SK-N-SH treated with all-trans-retinoic acid at 6 μM for 48 hours (cell line): ENCODE measurements around the gene INAVA.

Source experiments
- ATAC-seq: fragments of 200-7000 bp; cut with Tn5 transposase; 3 replicates; pipeline ENCODE4 v1.9.1; 2020; ENCODE audit warnings: mild to moderate bottlenecking, moderate library complexity
- ARNTL ChIP-seq: fragments of 450-650 bp; formaldehyde crosslinking; IDR thresholded peaks from 2 replicates; pipeline ENCODE4 v1.5.0; 2020; ENCODE audit warnings: low read depth, mild to moderate bottlenecking, moderate library complexity, borderline replicate concordance
- CSDC2 ChIP-seq: fragments of 250-450 bp; sonication (Bioruptor Pico); IDR thresholded peaks from 2 replicates; pipeline ENCODE4 v1.5.0; 2020; ENCODE audit warnings: mild to moderate bottlenecking, moderate library complexity
- ESRRG ChIP-seq: fragments of 250-450 bp; sonication (Bioruptor Pico); IDR thresholded peaks from 2 replicates; pipeline ENCODE4 v1.6.1; 2021; ENCODE audit warnings: mild to moderate bottlenecking
- ISL1 ChIP-seq: fragments of 250-450 bp; sonication (Bioruptor Pico); IDR thresholded peaks from 2 replicates; pipeline ENCODE4 v2.1.2; 2022; ENCODE audit warnings: mild to moderate bottlenecking, moderate library complexity
- OSR1 ChIP-seq: fragments of 250-450 bp; sonication (Bioruptor Pico); IDR thresholded peaks from 2 replicates; pipeline ENCODE4 v1.8.0; 2022; ENCODE audit warnings: moderate library complexity, mild to moderate bottlenecking, inconsistent platforms
- PATZ1 ChIP-seq: fragments of 250-450 bp; sonication (Bioruptor Pico); IDR thresholded peaks from 2 replicates; pipeline ENCODE4 v1.8.0; 2020; ENCODE audit warnings: mild to moderate bottlenecking, moderate library complexity, borderline replicate concordance
- POU6F1 ChIP-seq: fragments of 250-450 bp; sonication (Bioruptor Pico); IDR thresholded peaks from 2 replicates; pipeline ENCODE4 v1.8.0; 2021; ENCODE audit warnings: low read depth, mild to moderate bottlenecking, moderate library complexity, borderline replicate concordance
- PPARA ChIP-seq: fragments of 250-450 bp; sonication (Bioruptor Pico); IDR thresholded peaks from 2 replicates; pipeline ENCODE4 v1.5.0; 2020; ENCODE audit warnings: mild to moderate bottlenecking, borderline replicate concordance
- RARB ChIP-seq: fragments of 250-450 bp; sonication (Bioruptor Pico); IDR thresholded peaks from 2 replicates; pipeline ENCODE4 v1.8.0; 2021; ENCODE audit warnings: mild to moderate bottlenecking, moderate library complexity
- SNAI2 ChIP-seq: fragments of 250-450 bp; sonication (Bioruptor Pico); IDR thresholded peaks from 2 replicates; pipeline ENCODE4 v1.5.0; 2020; ENCODE audit warnings: mild to moderate bottlenecking, moderate library complexity
- TCF4 ChIP-seq: fragments of 250-450 bp; sonication (Bioruptor Pico); IDR thresholded peaks from 2 replicates; pipeline ENCODE4 v1.8.0; 2021; ENCODE audit warnings: mild to moderate bottlenecking, moderate library complexity, borderline replicate concordance
- TOX ChIP-seq: fragments of 250-450 bp; sonication (Bioruptor Pico); IDR thresholded peaks from 2 replicates; pipeline ENCODE4 v1.8.0; 2021; ENCODE audit warnings: mild to moderate bottlenecking, moderate library complexity, borderline replicate concordance
- TSHZ2 ChIP-seq: fragments of 250-450 bp; sonication (Bioruptor Pico); IDR thresholded peaks from 2 replicates; pipeline ENCODE4 v1.5.0; 2020; ENCODE audit warnings: mild to moderate bottlenecking, moderate library complexity
- ZC3H10 ChIP-seq: fragments of 250-450 bp; sonication (Bioruptor Pico); IDR thresholded peaks from 2 replicates; pipeline ENCODE4 v1.5.1; 2021; ENCODE audit warnings: mild to moderate bottlenecking, moderate library complexity
- ZFP3 ChIP-seq: fragments of 250-450 bp; sonication (Bioruptor Pico); IDR thresholded peaks from 2 replicates; pipeline ENCODE4 v1.5.0; 2020; ENCODE audit warnings: mild to moderate bottlenecking, moderate library complexity
- ZFP30 ChIP-seq: fragments of 450-650 bp; formaldehyde crosslinking; IDR thresholded peaks from 2 replicates; pipeline ENCODE4 v1.5.0; 2022; ENCODE audit warnings: mild to moderate bottlenecking, moderate library complexity
- ZNF565 ChIP-seq: fragments of 450-650 bp; formaldehyde crosslinking; conservative IDR thresholded peaks from 2 replicates; pipeline ENCODE4 v1.5.0; 2020; ENCODE audit warnings: low read depth, mild to moderate bottlenecking, moderate library complexity
- ZNF70 ChIP-seq: fragments of 450-650 bp; formaldehyde crosslinking; IDR thresholded peaks from 2 replicates; pipeline ENCODE4 v1.5.0; 2020; ENCODE audit warnings: mild to moderate bottlenecking, moderate library complexity
- ZNF8 ChIP-seq: fragments of 450-650 bp; formaldehyde crosslinking; IDR thresholded peaks from 2 replicates; pipeline ENCODE4 v1.5.0; 2020; ENCODE audit warnings: mild to moderate bottlenecking, moderate library complexity

INAVA gene

GRCh38 chr1:200861937-200862647 is 32.6 kb upstream of the INAVA start:
- TF ChIP-seq PPARA (CRISPR knock-in tag) (no peak), ISL1 (no peak), SNAI2 (no peak), TCF4 (no peak)
- no peak for ATAC-seq

GRCh38 chr1:200862713-200863415 is 31.8 kb upstream of the INAVA start:
- TF ChIP-seq ZNF70 (no peak), ZNF565 (no peak), OSR1 (CRISPR knock-in tag) (no peak), ISL1 (no peak), CSDC2 (CRISPR knock-in tag) (no peak), ARNTL (CRISPR knock-in tag) (no peak), POU6F1 (CRISPR knock-in tag) (no peak), SNAI2 (no peak), TSHZ2 (no peak), ESRRG (CRISPR knock-in tag) (no peak), ZC3H10 (CRISPR knock-in tag) (no peak), TOX (no peak), TCF4 (no peak), ZFP3 (CRISPR knock-in tag) (no peak), PATZ1 (CRISPR knock-in tag) (no peak)
- ATAC-seq, result no peak

GRCh38 chr1:200866116-200866515 is 28.6 kb upstream of the INAVA start:
- no peak for ATAC-seq
- TF ChIP-seq TCF4, result no peak

GRCh38 chr1:200866521-200866920 is 28.2 kb upstream of the INAVA start:
- peak; percentile 13 for ATAC-seq

More at GRCh38 chr1:200866521-200866920, 28.2 kb upstream of the INAVA start:
- TF ChIP-seq ISL1 (no peak), ESRRG (CRISPR knock-in tag) (no peak), ZNF8 (CRISPR knock-in tag) (no peak), ZC3H10 (CRISPR knock-in tag) (no peak), RARB (no peak), TCF4 (no peak), ZNF565 (no peak), ZFP30 (CRISPR knock-in tag) (no peak), TSHZ2 (no peak), CSDC2 (CRISPR knock-in tag) (no peak)
- TF ChIP-seq, all 23 proteins: peak for 0
